ENCODE results near the gene MICAL3. TPM values are rescaled to one million over a fixed set of nuclear protein-coding genes. Genes with fewer than 3 reads are reported as not detected.
A peak's percentile ranks its signal among the peaks of the same experiment; 100 is the strongest.
"Not testable (repeated sequence)": the region's sequence is repeated elsewhere in the genome, so short reads cannot be mapped to it uniquely, and the experiment has no call there.

The MICAL3 gene
- total RNA-seq, 1 experiment from 2014 or later, result 13.4 TPM

DNA sequence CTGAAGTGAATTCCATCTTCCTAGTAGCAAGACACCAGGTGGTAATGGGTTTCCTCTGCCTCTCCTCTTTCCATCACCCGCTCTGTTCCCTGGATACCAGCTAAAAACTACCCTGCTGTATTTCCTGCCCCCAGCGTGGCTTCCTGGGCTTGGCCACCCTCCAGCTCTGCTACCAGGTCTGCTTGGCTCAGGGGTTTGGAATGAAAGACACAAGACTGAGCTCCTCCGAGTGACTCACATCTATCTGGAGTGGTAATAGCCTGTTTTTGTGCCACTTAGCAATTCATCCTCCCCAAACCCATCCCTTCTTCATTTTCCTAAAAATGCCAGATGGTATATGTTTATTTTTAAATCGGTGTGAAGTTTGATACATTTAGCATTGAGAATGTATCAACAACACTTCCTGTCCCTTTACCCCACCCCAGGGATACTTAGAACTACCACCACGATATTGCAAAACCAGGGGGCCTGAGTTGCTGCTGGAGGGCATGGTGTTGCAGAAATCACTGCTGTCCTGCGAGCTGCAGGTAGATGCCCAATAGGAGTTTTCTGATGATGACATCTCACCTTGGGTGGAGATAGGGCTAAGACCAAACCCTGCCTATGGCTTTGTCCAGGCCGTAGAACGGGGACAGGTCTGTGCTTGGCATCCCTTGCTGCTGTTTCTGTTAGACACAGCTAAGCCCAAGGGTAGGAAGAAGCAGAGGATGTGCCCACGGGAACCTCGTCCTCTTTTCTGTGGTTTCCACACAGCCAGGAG lies 7.5 kb upstream of the MICAL3 start:
- DNase-seq (ENCODE audit: low spot score), result peak; percentile 92

DNA sequence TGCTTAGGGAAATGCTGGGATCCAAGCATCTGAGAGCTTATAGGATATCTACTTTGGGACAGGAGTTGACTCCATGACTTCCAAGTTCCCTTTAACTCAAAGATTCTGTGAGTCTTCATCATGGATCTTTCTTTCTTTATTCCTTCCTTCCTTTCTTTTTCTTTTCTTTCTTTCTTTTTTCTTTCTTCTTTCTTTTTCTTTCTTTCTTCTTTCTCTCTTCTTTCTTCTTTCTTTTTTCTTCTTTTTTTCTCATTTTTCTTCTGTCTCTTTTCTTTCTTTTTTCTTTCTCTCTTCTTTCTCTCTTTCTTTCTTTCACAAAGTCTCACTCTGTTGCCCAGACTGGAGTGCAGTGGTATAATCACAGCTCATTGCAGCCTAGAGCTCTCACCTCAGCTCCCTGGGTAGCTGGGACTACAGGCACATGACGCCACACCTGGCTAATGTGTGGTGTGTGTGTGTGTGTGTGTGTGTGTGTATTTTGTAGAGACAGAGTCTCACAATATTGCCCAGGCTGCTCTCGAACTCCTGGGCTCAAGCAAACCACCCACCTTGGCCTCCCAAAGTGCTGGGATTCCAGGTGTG lies 5.4 kb upstream of the MICAL3 start:
- DNase-seq (ENCODE audit: low spot score), result no peak

- DNase-seq (ENCODE audit: low spot score), result no peak
Observed at GRCh38 chr22:18028817-18029527, 4.6 kb upstream of the MICAL3 start.

GRCh38 chr22:18025898-18026297 lies 1.5 kb upstream of the MICAL3 start:
- not testable (repeated sequence) for DNase-seq (ENCODE audit: low spot score)

DNA sequence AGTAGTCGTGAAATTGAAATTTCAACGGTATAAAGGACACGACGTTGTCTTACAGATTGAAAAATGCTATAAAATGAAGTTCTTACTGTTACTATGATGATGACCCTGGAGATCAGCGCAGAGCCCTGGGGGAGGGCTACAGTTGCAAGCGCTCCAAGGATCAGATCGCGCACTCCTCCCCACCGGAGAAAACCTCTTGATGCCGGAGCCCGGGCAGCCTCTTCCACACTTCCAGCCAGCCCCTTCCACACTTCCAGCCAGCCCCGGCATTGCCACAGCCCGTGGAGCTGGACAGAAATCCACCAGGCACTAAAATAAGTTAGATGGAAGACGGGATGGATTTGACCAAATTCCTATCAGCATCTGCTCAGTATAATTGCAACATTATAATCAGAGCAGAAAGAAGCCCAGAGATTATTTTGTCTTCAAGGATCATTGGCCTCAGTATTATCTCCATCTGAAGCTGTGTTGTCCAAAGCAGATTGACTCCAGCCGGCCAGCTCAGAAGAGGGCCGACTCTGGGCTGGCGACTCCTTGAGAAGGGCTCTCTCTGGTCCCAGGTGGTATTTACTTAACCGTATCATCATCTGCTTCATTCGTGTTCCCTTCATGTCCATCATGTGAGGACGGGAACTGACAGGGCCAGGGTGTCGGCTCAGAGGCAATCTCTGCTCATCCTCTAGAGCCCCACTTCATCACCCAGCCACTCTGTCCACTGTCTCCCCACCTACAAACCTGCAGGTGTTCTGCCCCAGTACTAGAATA lies 777 bp upstream of the MICAL3 start:
- DNase-seq (ENCODE audit: low spot score), result no peak

DNA sequence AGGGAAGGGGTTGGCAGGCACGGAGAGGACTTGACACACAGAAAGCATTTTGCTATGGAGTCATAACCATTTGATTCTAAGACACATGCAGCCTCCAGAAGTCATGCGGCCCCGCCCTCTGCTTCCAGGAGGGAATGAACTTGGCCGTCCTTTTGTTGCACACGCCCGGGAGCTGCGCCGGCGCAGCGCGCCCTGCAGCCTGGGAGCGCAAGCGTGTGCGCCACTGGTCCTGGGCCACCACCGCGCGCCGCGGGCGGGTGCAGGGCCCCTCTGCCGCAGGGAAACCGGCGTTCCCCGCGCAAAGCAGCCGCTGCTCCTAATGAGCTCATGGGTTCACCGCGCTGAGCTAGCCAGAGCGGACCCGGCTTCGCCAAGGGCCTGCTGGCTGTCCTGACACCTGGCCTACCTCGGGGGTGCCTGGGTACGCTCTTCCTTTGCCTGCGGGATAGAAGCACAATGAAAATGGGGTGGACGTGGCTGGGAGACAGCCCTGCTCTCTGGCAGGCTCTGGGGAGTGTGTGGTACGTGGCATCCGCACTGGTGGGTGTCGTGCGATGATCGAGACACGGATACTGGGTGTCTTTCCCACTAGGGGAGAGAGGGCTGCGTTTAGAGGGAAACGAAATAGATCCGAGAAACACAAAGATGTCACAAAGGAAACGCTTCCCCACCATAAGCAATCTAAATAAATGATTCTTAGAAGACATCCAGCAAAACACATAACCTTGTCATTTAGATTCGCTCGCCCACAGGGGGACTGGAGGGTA lies 669 bp downstream of the MICAL3 start:
- peak; percentile 43 for DNase-seq (ENCODE audit: low spot score)

GRCh38 chr22:18022876-18023275 lies 1.5 kb downstream of the MICAL3 start:
- no peak for DNase-seq (ENCODE audit: low spot score)

- DNase-seq (ENCODE audit: low spot score), result no peak
Observed at GRCh38 chr22:18021431-18021830, 2.9 kb downstream of the MICAL3 start.

- not testable (repeated sequence) for DNase-seq (ENCODE audit: low spot score)
Observed at GRCh38 chr22:18020743-18021142, 3.6 kb downstream of the MICAL3 start.

DNA sequence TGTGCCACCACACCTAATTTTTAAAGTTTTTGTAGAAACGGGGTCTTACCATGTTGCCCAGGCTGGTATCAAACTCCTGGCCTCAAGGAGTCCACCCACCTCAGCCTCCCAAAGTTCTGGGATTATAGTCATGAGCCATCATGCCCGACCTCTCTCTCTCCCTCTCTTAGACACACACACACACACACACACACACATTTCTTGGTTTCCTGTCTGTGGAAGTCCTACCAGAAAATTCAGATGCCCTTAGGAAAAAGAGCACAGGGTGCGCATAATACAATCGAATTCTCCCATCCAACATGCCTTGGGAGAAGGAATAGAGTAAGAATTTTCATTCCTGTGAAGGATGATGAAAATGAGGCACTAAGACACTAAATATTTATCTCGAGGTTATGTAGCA lies 10.4 kb downstream of the MICAL3 start:
- no peak for DNase-seq (ENCODE audit: low spot score)

- DNase-seq (ENCODE audit: low spot score), result no peak
Observed at GRCh38 chr22:18013436-18013835, 10.9 kb downstream of the MICAL3 start.

DNA sequence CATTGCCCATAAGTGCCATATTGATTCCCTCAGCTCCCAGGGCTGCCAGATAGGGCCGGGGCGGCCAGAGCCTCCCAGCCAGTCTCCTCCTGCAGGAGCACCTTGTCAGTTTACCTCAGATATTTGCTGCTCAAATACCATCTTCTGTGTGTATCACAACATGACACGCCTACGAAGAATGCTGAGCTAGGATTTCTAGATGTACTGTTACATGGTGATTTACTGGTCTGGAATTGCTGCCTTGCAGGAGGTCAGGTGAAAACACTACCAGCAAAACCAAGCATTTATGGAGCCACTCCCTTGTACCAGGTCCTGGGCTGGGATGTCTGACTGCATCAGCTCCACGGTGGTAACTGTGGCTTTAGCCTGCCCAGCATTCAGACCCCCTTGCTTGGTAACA lies 11.8 kb downstream of the MICAL3 start:
- DNase-seq (ENCODE audit: low spot score), result no peak

- DNase-seq (ENCODE audit: low spot score), result no peak
Observed at GRCh38 chr22:18010266-18010665, 14.1 kb downstream of the MICAL3 start.

DNA sequence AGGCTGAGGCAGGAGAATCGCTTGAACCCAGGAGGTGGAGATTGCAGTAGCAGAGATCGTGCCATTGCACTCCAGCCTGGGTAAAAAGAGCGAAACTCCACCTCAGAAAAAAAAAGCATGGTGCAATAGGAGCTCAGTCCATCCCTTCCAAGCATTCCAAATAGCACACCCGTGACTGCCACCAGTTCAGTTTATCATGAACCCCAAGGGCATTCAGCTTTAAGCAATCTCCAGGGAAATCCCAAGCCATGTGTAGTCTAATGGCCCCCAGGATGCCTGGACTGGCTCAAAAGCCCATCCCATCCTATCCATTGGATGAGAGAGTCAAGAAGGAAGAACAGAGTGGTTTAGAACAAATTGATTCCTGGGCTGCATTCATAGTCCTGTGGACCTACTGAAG lies 16.2 kb downstream of the MICAL3 start:
- DNase-seq (ENCODE audit: low spot score), result no peak

DNA sequence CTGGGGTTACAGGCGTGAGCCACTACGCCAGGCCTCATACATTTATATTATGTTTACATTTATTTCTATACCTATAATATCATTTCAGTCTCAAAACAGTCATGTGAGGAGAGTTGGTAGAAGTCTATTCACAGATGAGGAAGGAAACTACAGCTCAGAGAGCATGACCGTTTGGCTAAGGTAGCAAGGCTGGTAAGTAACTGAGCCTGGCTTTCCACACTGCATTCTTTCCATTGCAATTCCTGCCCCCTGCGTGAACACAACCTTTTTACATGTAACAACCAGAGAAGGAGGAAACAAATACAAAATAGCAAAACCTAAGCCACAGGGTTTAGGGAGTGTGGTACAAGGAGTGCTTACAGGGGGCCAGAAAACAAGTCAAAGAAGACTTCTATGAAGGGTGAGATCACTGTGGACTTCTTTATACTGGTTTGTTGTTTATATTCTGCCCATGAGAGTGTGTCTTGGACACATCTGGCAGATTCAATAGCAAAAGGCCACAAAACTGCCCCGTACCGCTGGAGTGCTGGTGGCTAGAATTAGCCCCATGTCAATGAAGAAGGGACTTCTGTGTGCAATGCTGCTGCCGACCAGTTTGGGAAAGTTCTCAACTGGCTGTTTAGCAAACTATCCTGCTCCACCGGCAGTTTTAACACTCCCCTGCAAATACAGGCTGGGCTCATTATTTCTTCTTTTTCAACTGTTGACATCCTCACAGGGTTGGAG lies 19.0 kb downstream of the MICAL3 start:
- DNase-seq (ENCODE audit: low spot score), result no peak

GRCh38 chr22:18001894-18002315 lies 22.5 kb downstream of the MICAL3 start:
- not testable (repeated sequence) for DNase-seq (ENCODE audit: low spot score)

DNA sequence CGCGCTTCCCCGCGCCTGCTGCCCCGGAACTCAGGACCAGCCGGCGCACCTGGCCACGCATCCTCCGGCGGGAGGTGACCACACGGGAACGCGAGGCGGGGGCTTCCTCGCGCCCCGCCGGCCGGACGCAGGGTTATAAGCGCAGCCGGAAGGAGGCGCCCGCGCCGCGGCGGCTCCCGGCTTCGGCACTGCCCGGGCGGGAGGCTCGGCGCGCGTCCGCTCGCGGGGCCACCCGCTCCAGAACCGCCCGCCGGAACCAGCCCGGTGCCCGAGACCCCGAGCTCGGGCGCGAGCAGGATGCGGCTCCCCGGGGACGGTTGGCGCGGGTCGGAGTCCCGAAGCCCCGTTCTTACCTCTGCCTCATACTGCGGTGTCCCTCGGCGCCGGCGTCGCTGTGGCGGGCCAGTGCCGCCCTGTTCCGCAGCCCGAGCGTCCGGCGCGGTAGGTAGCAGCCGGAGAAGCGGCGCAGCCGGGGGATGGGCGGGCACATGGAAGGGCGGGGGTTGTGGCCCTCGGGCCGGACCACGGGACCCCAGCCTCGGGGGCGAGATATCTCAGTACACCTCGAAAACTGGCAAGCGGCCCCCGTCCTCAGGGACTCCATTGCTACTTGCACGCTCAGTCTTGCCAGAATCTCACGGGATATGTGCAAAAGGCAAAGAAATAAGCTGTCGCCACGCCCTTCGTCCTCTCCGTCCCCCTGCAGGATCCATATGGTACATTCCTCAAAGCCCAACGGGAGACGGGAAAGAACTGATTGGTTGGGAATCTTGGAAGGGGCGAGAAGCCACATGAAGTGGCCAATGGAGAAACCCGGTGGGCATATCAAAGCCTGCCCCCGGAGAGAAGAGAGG lies 23.1 kb downstream of the MICAL3 start:
- DNase-seq (ENCODE audit: low spot score), result peak; percentile 90

GRCh38 chr22:18000441-18001039 lies 23.8 kb downstream of the MICAL3 start:
- DNase-seq (ENCODE audit: low spot score), result no peak

- DNase-seq (ENCODE audit: low spot score), result no peak
Observed at GRCh38 chr22:17999851-18000250, 24.5 kb downstream of the MICAL3 start.
